K562 (cell line): ENCODE measurements around the gene RAB3D. TPM values are rescaled to one million over a fixed set of nuclear protein-coding genes. Genes with fewer than 3 reads are reported as not detected.

Experiments used
- ATAC-seq: fragments of 200-7000 bp; cut with Tn5 transposase; 3 replicates; pipeline ENCODE4 v1.9.1; 2020; ENCODE audit warnings: moderate library complexity
- BruUV-seq: library from RNA; stranded (reverse); fragments of 400-500 nt; replicated peaks from 2 replicates; lab custom pipeline; 2021; lab: Mats Ljungman, UMichigan
- CTCF ChIA-PET: fragments of 300-600 bp; formaldehyde crosslinking; extraction: SDS; loops from one replicate; lab custom pipeline; 2021; ENCODE audit warnings: low intra/inter-chr PET ratio; lab: Yijun Ruan, JAX
- POLR2A ChIA-PET: fragments of 300-600, 350-650 bp; sonication (Branson Sonifier 250); formaldehyde crosslinking; extraction: SDS; loops from one replicate; lab custom pipeline; 2021; ENCODE audit warnings: antibody characterized with exemption, inconsistent platforms; lab: Yijun Ruan, JAX
- DNase-seq, 4 experiments: peaks; one replicate each; pipeline versions ENCODE4 v3.0.0 to v3.0.0-alpha.2; 2011 to 2018; ENCODE audit warnings: low spot score in 3 of 4, mixed read lengths in 3 of 4; ENCODE audit errors: extremely low read depth in 1 of 4
- FAIRE-seq: peaks from 2 replicates; lab custom pipeline; 2011; peaks lifted over from hg19 to GRCh38; lab: Jason Lieb, UNC
- H2AFZ ChIP-seq: 2 replicates; pipeline ENCODE4 v1.6.0; 2011; ENCODE audit warnings: low read depth, low read length, control low read depth, inconsistent platforms
- H3K27ac ChIP-seq: fragments of 200-600 bp; 3 replicates; pipeline ENCODE4 v1.8.0; 2011; ENCODE audit warnings: low read depth, mild to moderate bottlenecking, control low read depth, inconsistent platforms, low read length, moderate library complexity, mixed read lengths; ENCODE audit errors: extremely low read depth
- H3K27me3 ChIP-seq, 2 experiments: fragments of 300-600 bp in 1 of 2; 2 replicates in 1 of 2; 3 replicates in 1 of 2; pipeline versions ENCODE4 v1.6.0 to v1.8.0; 2011; ENCODE audit warnings: inconsistent platforms in 2 of 2, low read length in 2 of 2, mild to moderate bottlenecking in 1 of 2, mixed read lengths in 1 of 2, moderate library complexity in 1 of 2; ENCODE audit not compliant: control insufficient read depth in 2 of 2, insufficient read depth in 2 of 2
- H3K36me3 ChIP-seq: fragments of 300-600 bp; 3 replicates; pipeline ENCODE4 v1.8.0; 2011; ENCODE audit warnings: mild to moderate bottlenecking, low read length, inconsistent platforms; ENCODE audit not compliant: control insufficient read depth, insufficient read depth
- H3K4me1 ChIP-seq, 2 experiments: fragments of 200-600 bp in 1 of 2; replicated peaks in 1 of 2; 2 replicates in 1 of 2; 3 replicates in 1 of 2; pipeline versions ENCODE4 v1.5.1 to v1.8.0; 2011; ENCODE audit warnings: inconsistent platforms in 2 of 2, low read length in 2 of 2, mild to moderate bottlenecking in 1 of 2, mixed read lengths in 1 of 2, moderate library complexity in 1 of 2; ENCODE audit not compliant: control insufficient read depth in 2 of 2, insufficient read depth in 2 of 2
- H3K4me2 ChIP-seq: 2 replicates; pipeline ENCODE4 v1.6.1; 2011; ENCODE audit warnings: low read length, control low read depth, inconsistent platforms, mixed read lengths; ENCODE audit not compliant: insufficient read depth
- H3K4me3 ChIP-seq: fragments of 200-600 bp; sonication (generic), shearing (Covaris generic); 2 replicates; pipeline ENCODE4 v1.5.1; 2016; ENCODE audit warnings: control low read depth, inconsistent platforms
- H3K79me2 ChIP-seq: fragments of 200-600 bp; 3 replicates; pipeline ENCODE4 v1.8.0; 2011; ENCODE audit warnings: low read length, inconsistent platforms; ENCODE audit not compliant: control insufficient read depth, insufficient read depth
- H3K9ac ChIP-seq, 2 experiments: 2 replicates each; pipeline versions ENCODE4 v1.6.0 to v1.6.1; 2011; ENCODE audit warnings: low read depth in 2 of 2, low read length in 2 of 2, control low read depth in 1 of 2, inconsistent platforms in 1 of 2, mild to moderate bottlenecking in 1 of 2, mixed read lengths in 1 of 2; ENCODE audit not compliant: insufficient read depth in 1 of 2
- H3K9me1 ChIP-seq: one replicate; pipeline ENCODE4 v1.6.0; 2011; ENCODE audit warnings: inconsistent platforms, mild to moderate bottlenecking, low read length, moderate library complexity; ENCODE audit not compliant: control insufficient read depth, insufficient read depth
- H3K9me3 ChIP-seq: replicated peaks from 2 replicates; pipeline ENCODE4 v1.5.1; 2011; ENCODE audit warnings: low read depth, low read length, inconsistent platforms; ENCODE audit not compliant: control insufficient read depth, insufficient read depth
- H4K20me1 ChIP-seq: replicated peaks from 2 replicates; pipeline ENCODE4 v1.6.1; 2011; ENCODE audit warnings: low read length, inconsistent platforms, mixed read lengths; ENCODE audit not compliant: control insufficient read depth, insufficient read depth
- FOXK1 ChIP-seq: sonication (generic); formaldehyde crosslinking; IDR thresholded peaks from 2 replicates; pipeline ENCODE4 v1.8.0; 2022; ENCODE audit warnings: missing genetic modification reagents, mild to moderate bottlenecking, borderline replicate concordance
- FOXK2 ChIP-seq, 2 experiments: fragments of 450-650 bp; IDR thresholded peaks in 1 of 2; conservative IDR thresholded peaks in 1 of 2; 2 replicates each; pipeline ENCODE4 v1.6.1; 2016; ENCODE audit warnings: low read depth in 2 of 2, mild to moderate bottlenecking in 1 of 2
- PHF21A ChIP-seq: fragments of 450-650 bp; IDR thresholded peaks from 2 replicates; pipeline ENCODE4 v1.6.1; 2017; ENCODE audit warnings: low read depth, borderline replicate concordance
- TCFL5 ChIP-seq: fragments of 250-450 bp; sonication (Bioruptor Pico); conservative IDR thresholded peaks from 2 replicates; pipeline ENCODE4 v1.6.1; 2021; ENCODE audit warnings: mild to moderate bottlenecking, moderate library complexity, matching md5 sums
- ZNF431 ChIP-seq: sonication (generic); formaldehyde crosslinking; IDR thresholded peaks from 2 replicates; pipeline ENCODE4 v1.8.0; 2022; ENCODE audit warnings: mild to moderate bottlenecking, missing genetic modification reagents
- ZNF780A ChIP-seq: fragments of 250-450 bp; sonication (Bioruptor Pico); IDR thresholded peaks from 2 replicates; pipeline ENCODE4 v1.5.0; 2021; ENCODE audit warnings: mild to moderate bottlenecking
- whole genome bisulfite sequencing: fragments of 100-300 bp; shearing (Covaris generic); methylation state at CpG from one replicate; pipeline ENCODE4 v1.1.6; 2016; ENCODE audit warnings: low coverage, mixed read lengths; ENCODE audit not compliant: insufficient coverage; ENCODE audit errors: missing lambda C conversion rate; 5-methylcytosine and 5-hydroxymethylcytosine counted together
- in situ Hi-C: fragments of 300-500 bp; cut with MboI; formaldehyde crosslinking; loops from 4 replicates; pipeline ENCODE4 v1.15.0; 2018; ENCODE audit warnings: inconsistent platforms, mixed read lengths
- intact Hi-C: fragments of 100-400 bp; cut with micrococcal nuclease; formaldehyde crosslinking; loops from 2 replicates; pipeline ENCODE4 v1.14.2; 2022
- polyA plus RNA-seq, 8 experiments: library from polyadenylated mRNA; depleted of rRNA in 4 of 8; stranded (reverse) in 5 of 8; unstranded in 3 of 8; fragments of >200 nt; fragmentation: Nextera tagmentation in 2 of 8; fragmentation: Illumina TruSeq in 1 of 8; extraction: Ambion mirVana in 2 of 8; extraction: Trizol in 1 of 8; gene quantifications; 2 replicates each; pipeline versions ENCODE4 v1.2.1 to v1.2.3, GENCODE V29; 2011 to 2014; ENCODE audit warnings: inconsistent platforms in 1 of 8, missing spikeins in 1 of 8
- total RNA-seq, 7 experiments: library from RNA; depleted of rRNA in 6 of 7; stranded (reverse); fragments of >200 nt in 6 of 7; fragmentation: Illumina TruSeq in 2 of 7; extraction: Trizol in 2 of 7; gene quantifications; 2 replicates each; pipeline versions ENCODE4 v1.2.1 to v1.2.3, GENCODE V29; 2011 to 2021; ENCODE audit warnings: low replicate concordance in 1 of 7
- TF ChIP-seq, protein P1 (sequence below): sonication (generic); formaldehyde crosslinking; IDR thresholded peaks from 2 replicates; pipeline ENCODE4 v1.8.0; 2022; ENCODE audit warnings: missing genetic modification reagents, mild to moderate bottlenecking, borderline replicate concordance

The RAB3D gene
- total and polyA plus RNA-seq, 9 of the 15 experiments (the other 6 are each of a cell fraction or from before 2014, with no cell fraction given) = 0.34 to 3.3 (median 1.3) TPM

DNA sequence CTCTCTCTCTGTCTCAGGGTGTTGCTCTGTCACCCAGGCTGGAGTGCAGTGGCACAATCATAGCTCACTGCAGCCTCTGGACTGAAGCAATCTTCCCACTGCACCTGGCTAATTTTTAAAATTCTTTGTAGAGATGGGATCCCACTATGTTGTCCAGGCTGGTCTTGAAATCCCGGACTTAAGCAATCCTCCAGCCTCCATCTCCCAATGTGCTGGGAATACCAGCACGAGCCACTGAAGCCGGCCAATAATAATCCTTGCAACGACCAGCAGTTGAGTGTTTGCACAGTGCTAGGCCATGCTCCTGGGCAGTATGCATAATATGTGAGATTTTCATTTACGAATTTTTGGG, 45.3 kb upstream of the RAB3D start (continued):
- TF ChIP-seq ZNF780A (no peak), TCFL5 (CRISPR knock-in tag) (no peak), FOXK1 (CRISPR knock-in tag) (no peak)

DNA sequence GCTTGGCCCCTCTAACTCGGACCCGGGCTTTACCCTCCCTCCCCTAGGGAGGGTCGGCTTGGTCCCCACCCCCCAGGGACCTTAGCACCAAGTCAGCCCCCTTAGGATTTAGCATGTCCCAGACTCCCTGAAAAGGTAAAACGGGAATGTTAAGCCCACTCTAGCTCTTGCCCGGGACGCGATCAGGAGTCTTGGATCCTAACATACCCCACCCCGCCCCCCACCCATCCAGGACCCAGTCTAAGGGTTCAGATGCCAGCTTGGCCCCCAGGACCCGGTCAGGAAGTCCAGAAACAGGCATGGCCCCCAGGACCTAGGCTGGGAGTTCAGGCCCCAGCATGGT, 44.2 kb upstream of the RAB3D start:
- Histone ChIP-seq H3K27ac (peak overlapping the region; percentile 70), H3K36me3 (peaks cover 27% of the 10 kb centered on the region), H3K4me3 (peak overlapping the region; percentile 50), H4K20me1 (no peaks in the 10 kb centered on the region; the same call in 1 of the 2 replicates), H2AFZ (peak overlapping the region; percentile 86), H3K4me1 (peaks cover 8 to 46% of the 10 kb centered on the region in 2 experiments; a peak in 3 of 5 replicates), H3K9me1 (peaks cover 3% of the 10 kb centered on the region), H3K27me3 (no peaks in the 10 kb centered on the region), H3K79me2 (peaks cover 16% of the 10 kb centered on the region; the same call in 2 of the 3 replicates), H3K9me3 (no peaks in the 10 kb centered on the region), H3K4me2 (peak overlapping the region; percentile 90), H3K9ac (peak overlapping the region; percentile 64 to 91; a peak in 3 of 4 replicates)
- POLR2A ChIA-PET = interaction anchor here (0.6 to 2.8 kb wide), 5 partner anchors 9 to 519 kb away, joined by 3 to 20 read pairs (median 3); partner anchors contain the start of gene SWSAP1
- no TSS peak for BruUV-seq
- no peak for FAIRE-seq
- in situ Hi-C loops = no loop called here
- 0 out of 4 replicates have a peak, but pooled peaks of 1 of the 2 experiments have one; percentile 14 for TF ChIP-seq FOXK2 (conservative IDR thresholded peaks at IDR 0.05 in 1 of 2, IDR thresholded peaks at IDR 0.05 in 1 of 2; ENCODE audit: low read depth in 2 of 2)
- TF ChIP-seq, protein P1, sequence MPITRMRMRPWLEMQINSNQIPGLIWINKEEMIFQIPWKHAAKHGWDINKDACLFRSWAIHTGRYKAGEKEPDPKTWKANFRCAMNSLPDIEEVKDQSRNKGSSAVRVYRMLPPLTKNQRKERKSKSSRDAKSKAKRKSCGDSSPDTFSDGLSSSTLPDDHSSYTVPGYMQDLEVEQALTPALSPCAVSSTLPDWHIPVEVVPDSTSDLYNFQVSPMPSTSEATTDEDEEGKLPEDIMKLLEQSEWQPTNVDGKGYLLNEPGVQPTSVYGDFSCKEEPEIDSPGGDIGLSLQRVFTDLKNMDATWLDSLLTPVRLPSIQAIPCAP (CRISPR knock-in tag) = 0 out of 2 replicates have a peak, but pooled peaks have one; percentile 28
- no peak for TF ChIP-seq PHF21A
- 0 out of 2 replicates have a peak, but pooled peaks have one; percentile 50 for TF ChIP-seq ZNF431
- 0% methylated on average over 3 of the region's 9 CpGs for WGBS
- peak in 1 of 4 experiments; percentile 25 for DNase-seq
- CTCF ChIA-PET = no interaction called here
- intact Hi-C loops = loop anchor here (1.0 to 5.0 kb wide), 3 partner anchors 52 to 99 kb away; partner anchors contain the start of genes ELAVL3, ODAD3 and PRKCSH
- ATAC-seq = no peak
